ENCODE results near the gene SNRNP27. TPM values are rescaled to one million over a fixed set of nuclear protein-coding genes. Genes with fewer than 3 reads are reported as not detected.

SNRNP27 gene
- total RNA-seq, 1 donor from 2014 or later, result 45.6 TPM

- no peak overlapping the region for H3K27ac Mint-ChIP-seq
- H3K9me3 Mint-ChIP-seq, result no peaks in the 10 kb centered on the region
- no peak for DNase-seq (ENCODE audit: low spot score in 2 of 2, unreplicated experiment in 2 of 2)
- H3K4me3 Mint-ChIP-seq, result no peak overlapping the region
- H3K4me1 Mint-ChIP-seq, result peaks cover 12% of the 10 kb centered on the region
- peaks cover 22% of the 10 kb centered on the region for H3K36me3 Mint-ChIP-seq
- TF ChIP-seq CTCF (IDR thresholded peaks at IDR 0.05; ENCODE audit: unreplicated experiment), result no peak
- no peaks in the 10 kb centered on the region for H3K27me3 Mint-ChIP-seq (ENCODE audit: low read depth)
These were observed 38.3 kb downstream of the SNRNP27 start for GRCh38 chr2:69931832-69932595.

- Mint-ChIP-seq H3K4me1 (peaks cover 12% of the 10 kb centered on the region), H3K4me3 (no peak overlapping the region), H3K36me3 (peaks cover 20% of the 10 kb centered on the region), H3K27me3 (ENCODE audit: low read depth) (no peaks in the 10 kb centered on the region), H3K27ac (no peak overlapping the region), H3K9me3 (no peaks in the 10 kb centered on the region)
- DNase-seq (ENCODE audit: low spot score in 2 of 2, unreplicated experiment in 2 of 2), result no peak
- TF ChIP-seq CTCF (IDR thresholded peaks at IDR 0.05; ENCODE audit: unreplicated experiment), result no peak
These were observed 38.8 kb downstream of the SNRNP27 start for GRCh38 chr2:69932596-69932922.

GRCh38 chr2:69933254-69933828 is 39.6 kb downstream of the SNRNP27 start:
- no peaks in the 10 kb centered on the region for H3K27me3 Mint-ChIP-seq (ENCODE audit: low read depth)
- TF ChIP-seq CTCF (IDR thresholded peaks at IDR 0.05; ENCODE audit: unreplicated experiment), result no peak
- H3K9me3 Mint-ChIP-seq, result no peaks in the 10 kb centered on the region
- DNase-seq (ENCODE audit: low spot score in 2 of 2, unreplicated experiment in 2 of 2), result no peak
- H3K4me3 Mint-ChIP-seq, result no peak overlapping the region
- H3K4me1 Mint-ChIP-seq, result peaks cover 12% of the 10 kb centered on the region
- H3K27ac Mint-ChIP-seq, result peak overlapping the region; percentile 24
- peaks cover 22% of the 10 kb centered on the region for H3K36me3 Mint-ChIP-seq

- no peaks in the 10 kb centered on the region for H3K9me3 Mint-ChIP-seq
- H3K27me3 Mint-ChIP-seq (ENCODE audit: low read depth), result no peaks in the 10 kb centered on the region
- no peak overlapping the region for H3K4me3 Mint-ChIP-seq
- H3K36me3 Mint-ChIP-seq, result peaks cover 29% of the 10 kb centered on the region
- peaks cover 12% of the 10 kb centered on the region for H3K4me1 Mint-ChIP-seq
- H3K27ac Mint-ChIP-seq, result peak overlapping the region; percentile 4
- TF ChIP-seq CTCF (IDR thresholded peaks at IDR 0.05; ENCODE audit: unreplicated experiment), result no peak
- no peak for DNase-seq (ENCODE audit: low spot score in 2 of 2, unreplicated experiment in 2 of 2)
These were observed 40.3 kb downstream of the SNRNP27 start for GRCh38 chr2:69933839-69934613.

- H3K4me3 Mint-ChIP-seq, result no peak overlapping the region
- DNase-seq (ENCODE audit: low spot score in 2 of 2, unreplicated experiment in 2 of 2), result no peak
- no peaks in the 10 kb centered on the region for H3K27me3 Mint-ChIP-seq (ENCODE audit: low read depth)
- H3K27ac Mint-ChIP-seq, result peak overlapping the region; percentile 4
- no peak for TF ChIP-seq CTCF (IDR thresholded peaks at IDR 0.05; ENCODE audit: unreplicated experiment)
- peaks cover 12% of the 10 kb centered on the region for H3K4me1 Mint-ChIP-seq
- H3K9me3 Mint-ChIP-seq, result no peaks in the 10 kb centered on the region
- peaks cover 32% of the 10 kb centered on the region for H3K36me3 Mint-ChIP-seq
These were observed 40.8 kb downstream of the SNRNP27 start for GRCh38 chr2:69934614-69934908.
